Activated CD8-positive, alpha-beta memory T cell treated with anti-CD3 and anti-CD28 coated beads for 4 hours (primary cell): ENCODE results near the gene DAPL1.
"Not testable (repeated sequence)": the region's sequence is repeated elsewhere in the genome, so short reads cannot be mapped to it uniquely, and the experiment has no call there.

Source experiments
- DNase-seq, 2 donors: peaks; one replicate each; pipeline ENCODE4 v3.0.0-alpha.2; 2020; ENCODE audit warnings: low read depth in 2 of 2

The DAPL1 gene

DNA sequence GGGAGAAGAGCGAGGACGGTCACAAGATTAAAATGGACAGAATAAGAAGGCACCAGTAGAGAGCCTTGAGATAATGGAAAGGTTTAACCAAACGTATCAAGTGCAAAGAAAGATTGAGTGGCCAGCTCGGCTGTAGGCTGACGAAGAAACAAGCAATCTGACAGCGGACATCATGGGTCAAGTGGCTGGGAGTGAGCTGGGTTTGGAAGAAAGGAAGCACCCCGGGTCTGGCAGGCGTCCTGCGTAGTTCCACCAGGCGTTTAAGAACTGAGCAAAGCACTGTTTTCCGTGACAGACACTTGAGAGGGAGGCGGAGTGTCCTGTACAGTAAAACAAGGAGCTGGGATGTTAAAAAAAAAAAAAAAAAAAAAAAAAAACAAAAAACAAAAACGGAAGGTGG lies 27.1 kb downstream of the DAPL1 start:
- DNase-seq: no peak

DNA sequence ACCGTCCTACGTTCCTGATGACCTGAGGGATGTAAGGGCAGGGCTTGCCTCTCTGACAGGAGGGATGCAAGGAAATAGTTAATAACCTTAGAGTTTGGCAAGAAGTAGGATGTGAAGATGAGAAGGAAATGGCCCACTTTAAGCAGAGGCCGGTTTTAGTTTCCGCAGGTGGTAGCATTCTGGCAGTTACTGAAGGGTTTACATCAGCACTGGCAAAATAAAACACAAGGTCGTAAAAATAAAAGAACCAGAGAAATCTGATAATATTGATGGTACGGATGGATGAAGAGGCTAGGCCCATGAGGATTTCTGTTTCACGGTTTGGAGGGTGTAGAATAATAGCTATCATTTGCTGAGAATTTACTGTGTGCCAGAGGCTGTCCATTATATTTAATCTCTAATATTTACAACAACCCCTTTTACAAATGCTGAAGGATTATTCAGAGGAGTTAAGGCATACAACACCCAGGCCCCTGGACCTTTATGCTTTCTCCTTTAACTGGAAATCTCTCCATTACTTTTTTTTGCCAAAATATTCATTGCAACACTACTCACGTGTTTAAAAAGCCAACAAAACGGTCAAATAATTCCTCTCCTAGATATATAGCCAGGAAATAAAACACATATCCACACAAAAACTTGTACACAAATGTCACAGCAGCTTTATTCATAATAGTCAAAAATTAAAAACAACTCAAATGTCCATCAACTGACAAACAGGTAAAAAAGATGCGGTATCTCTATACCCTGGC lies 28.5 kb downstream of the DAPL1 start:
- DNase-seq: no peak

- DNase-seq: no peak
These were observed 29.9 kb downstream of the DAPL1 start for GRCh38 chr2:158825021-158825420.

DNA sequence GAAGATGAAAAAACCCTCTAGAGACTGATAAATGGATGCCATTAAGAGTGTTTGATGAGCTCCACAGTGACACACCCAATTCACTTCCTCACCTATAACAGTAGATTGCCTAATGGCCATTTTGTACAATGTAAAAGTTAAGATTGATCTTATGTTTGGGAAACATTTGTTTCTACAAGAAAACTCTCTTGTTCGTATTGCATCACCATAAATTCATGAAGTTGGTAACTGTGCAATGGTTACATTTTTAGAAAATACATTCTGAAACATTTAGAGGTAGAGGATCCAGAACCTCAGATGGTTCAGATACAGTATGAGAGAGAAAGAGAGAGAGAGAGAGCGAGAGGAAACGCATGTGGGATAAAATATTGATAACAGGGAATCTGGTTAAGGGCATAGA lies 31.8 kb downstream of the DAPL1 start:
- DNase-seq: no peak

DNA sequence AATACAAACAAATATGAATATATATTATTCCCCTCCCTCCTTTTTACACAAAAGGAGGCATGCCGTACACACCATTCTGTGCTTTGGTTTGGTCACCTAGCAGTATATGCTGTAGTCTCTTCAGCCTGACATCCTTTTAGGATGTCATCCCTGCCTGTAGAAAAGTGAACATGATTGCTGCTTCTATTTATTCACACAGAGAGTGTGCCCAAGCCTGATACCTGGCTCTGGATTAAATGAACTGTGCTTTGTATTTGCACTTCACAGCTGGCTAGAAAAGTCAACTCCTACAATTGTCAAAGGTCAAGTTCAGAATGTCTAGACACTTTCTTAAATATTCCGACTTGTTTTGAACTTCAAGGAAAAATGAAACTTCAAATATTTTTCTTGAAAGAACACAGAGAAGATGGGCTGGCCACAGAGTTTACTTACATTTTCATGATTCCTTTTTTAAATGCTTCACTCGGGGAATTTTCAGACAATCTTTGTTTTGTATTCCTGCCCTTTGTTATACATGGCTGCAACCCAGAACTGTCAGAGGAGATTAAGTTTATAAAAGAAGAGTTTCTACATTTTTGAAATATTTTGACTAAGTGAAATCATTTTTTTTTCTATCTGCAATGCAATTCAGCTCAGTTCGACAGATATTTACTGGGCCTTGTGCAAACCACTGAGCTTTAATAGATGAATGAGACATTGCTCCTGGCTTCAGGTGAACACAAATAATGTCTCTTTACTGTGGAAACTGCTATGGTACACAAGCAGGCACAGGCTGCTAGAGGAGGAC lies 33.5 kb downstream of the DAPL1 start:
- no peak for DNase-seq

DNA sequence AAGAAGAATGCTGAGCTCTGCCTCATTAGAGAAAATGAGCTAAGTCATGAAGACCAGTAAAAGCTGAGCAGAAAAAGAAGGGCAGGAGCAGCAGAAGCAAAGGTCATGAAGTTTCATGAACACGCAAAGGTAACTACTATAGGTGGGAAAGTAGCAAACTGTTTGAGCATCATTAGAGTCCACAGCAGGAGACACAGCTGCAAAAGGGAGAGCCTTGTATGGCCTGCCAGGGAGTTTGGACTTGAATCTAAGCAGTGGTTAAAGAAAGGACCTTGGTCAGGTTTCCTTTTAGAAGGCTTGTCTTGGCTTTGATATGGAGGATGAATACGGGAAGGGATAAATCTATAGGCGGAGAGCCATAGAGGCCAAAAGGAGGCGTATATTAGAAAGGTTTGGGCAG lies 34.0 kb downstream of the DAPL1 start:
- no peak for DNase-seq

- DNase-seq: no peak
These were observed 35.1 kb downstream of the DAPL1 start for GRCh38 chr2:158830201-158830600.

GRCh38 chr2:158835431-158835830 lies 40.3 kb downstream of the DAPL1 start:
- no peak for DNase-seq

DNA sequence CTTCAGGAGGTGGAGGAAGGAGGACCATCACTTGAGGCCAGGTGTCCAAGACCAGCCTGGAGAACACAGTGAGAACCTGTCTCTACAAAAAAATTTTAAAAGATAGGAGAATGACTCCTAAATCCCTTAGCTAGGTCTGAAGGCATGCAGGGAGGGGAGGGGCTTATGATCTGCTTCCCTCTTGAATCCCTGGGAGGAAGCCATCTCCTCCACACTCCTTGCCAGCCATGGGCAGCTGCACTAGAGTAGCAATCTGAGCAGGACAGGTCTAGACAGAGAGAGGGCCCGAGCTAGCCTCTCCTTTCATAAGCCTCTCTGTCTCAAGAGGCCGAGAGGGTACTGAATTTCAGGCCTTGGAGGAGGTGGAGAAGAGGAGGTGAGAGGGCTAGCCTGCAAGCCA lies 42.5 kb downstream of the DAPL1 start:
- DNase-seq: no peak

DNA sequence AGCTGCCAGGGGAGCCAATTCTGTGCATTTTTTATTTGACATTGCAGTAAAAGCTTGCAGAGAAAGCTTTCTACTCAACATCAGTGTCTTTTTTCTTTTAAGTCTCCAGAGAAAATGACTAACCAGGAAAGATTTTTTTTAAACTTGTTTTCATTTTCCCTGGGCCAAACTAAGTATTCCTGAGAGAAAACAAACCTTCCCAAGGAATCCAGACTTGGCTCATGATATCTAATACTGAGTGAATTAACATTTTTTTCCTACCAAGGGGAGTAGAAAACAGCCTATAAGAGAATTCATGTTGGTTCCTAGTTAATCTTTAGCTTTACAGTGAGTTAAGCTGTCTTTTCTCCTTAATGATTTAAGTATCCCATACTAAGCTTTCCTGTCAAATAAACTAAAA lies 46.7 kb downstream of the DAPL1 start:
- DNase-seq: no peak

DNA sequence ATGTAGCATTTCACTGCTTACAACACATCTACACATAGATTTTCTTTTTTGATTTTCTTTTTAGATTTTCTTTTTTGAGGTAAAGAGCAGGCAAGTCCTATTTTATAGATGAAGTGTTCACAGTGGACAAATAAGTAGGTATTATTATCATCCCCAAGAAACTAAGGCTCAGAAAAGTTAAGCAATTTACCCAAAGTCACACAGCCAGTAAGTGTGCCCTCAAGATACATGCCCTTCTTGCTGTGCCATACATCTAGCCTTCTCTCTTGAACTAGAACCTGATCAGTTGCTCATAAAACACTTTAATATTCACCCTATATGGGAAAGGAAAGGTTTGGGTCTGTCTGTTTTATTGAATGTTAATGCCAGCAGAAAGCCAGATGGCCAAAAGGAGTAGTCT lies 50.3 kb downstream of the DAPL1 start:
- DNase-seq: no peak

- no peak for DNase-seq
These were observed 50.7 kb downstream of the DAPL1 start for GRCh38 chr2:158845859-158846258.

GRCh38 chr2:158847526-158847925 lies 52.4 kb downstream of the DAPL1 start:
- not testable (repeated sequence) for DNase-seq

GRCh38 chr2:158848031-158848970 lies 53.2 kb downstream of the DAPL1 start:
- not testable (repeated sequence) for DNase-seq

DNA sequence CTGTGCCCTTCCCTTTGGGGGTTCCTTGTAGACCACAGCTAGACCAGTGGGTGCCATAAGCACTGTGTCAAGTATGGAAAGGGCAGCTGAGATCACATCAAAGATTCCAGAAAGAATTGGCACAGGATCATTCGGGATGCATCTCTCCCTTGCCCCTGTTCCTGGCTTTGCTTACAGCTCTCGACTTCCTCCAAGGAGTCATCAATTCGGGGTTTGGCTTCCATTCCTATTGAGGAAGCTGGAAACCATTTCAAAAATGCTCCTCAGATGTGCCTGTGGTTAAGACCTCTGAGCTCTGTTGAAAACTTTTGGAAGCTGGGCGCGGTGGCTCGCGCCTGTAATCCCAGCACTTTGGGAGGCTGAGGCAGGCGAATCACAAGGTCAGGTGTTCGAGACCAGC lies 65.1 kb downstream of the DAPL1 start:
- not testable (repeated sequence) for DNase-seq

DNA sequence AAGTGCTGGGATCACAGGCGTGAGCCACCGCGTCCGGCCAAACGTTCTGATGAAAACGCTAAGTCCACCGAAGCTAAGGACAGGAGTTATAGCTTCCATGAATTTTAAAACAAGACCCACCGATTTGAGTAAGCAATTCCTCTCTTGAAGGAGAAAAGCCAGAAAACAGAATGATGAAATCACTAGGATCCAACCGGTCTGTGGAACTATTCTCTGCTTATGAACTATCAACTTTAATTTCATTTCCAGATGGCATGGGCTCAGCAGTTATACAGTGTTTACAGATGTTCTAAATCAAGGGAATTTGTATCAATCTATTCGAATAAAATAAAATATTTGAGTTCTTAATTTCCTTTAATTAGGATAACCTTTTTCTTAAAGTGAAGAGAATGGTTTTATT lies 66.5 kb downstream of the DAPL1 start:
- not testable (repeated sequence) for DNase-seq

DNA sequence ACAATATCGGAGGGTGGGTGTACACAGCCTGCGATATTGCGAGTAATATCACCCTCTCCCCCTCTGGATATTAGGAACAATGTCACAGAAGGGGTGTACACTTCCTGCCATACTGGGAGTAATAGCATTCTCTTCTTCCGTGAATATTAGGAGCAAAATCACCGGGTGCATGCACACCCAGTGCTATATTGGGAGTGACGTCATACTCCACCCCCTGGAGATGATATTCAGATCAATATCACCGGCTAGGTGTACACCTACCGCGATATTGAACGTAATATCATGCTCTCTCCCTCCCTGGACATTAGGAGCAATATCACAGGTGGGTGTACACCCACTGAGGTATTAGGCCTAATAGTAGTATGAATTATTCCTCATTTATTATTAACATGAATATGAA lies 70.4 kb downstream of the DAPL1 start:
- DNase-seq: not testable (repeated sequence)
